ENCODE measurements around the gene HBQ1. TPM values are rescaled to one million over a fixed set of nuclear protein-coding genes. Genes with fewer than 3 reads are reported as not detected.

Gene HBQ1
- total RNA-seq: not detected

DNA sequence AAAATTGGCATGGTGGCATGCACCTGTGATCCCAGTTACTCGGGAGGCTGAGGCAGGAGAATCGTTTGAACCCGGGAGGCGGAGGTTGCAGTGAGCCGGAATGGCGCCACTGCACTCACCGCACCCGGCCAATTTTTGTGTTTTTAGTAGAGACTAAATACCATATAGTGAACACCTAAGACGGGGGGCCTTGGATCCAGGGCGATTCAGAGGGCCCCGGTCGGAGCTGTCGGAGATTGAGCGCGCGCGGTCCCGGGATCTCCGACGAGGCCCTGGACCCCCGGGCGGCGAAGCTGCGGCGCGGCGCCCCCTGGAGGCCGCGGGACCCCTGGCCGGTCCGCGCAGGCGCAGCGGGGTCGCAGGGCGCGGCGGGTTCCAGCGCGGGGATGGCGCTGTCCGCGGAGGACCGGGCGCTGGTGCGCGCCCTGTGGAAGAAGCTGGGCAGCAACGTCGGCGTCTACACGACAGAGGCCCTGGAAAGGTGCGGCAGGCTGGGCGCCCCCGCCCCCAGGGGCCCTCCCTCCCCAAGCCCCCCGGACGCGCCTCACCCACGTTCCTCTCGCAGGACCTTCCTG, at the start of gene HBQ1:
Gene HBQ1 (plus strand): TSS at position 359 of the 575 bp plus-strand sequence. CDS start 28 bp downstream, at position 387.

DNA sequence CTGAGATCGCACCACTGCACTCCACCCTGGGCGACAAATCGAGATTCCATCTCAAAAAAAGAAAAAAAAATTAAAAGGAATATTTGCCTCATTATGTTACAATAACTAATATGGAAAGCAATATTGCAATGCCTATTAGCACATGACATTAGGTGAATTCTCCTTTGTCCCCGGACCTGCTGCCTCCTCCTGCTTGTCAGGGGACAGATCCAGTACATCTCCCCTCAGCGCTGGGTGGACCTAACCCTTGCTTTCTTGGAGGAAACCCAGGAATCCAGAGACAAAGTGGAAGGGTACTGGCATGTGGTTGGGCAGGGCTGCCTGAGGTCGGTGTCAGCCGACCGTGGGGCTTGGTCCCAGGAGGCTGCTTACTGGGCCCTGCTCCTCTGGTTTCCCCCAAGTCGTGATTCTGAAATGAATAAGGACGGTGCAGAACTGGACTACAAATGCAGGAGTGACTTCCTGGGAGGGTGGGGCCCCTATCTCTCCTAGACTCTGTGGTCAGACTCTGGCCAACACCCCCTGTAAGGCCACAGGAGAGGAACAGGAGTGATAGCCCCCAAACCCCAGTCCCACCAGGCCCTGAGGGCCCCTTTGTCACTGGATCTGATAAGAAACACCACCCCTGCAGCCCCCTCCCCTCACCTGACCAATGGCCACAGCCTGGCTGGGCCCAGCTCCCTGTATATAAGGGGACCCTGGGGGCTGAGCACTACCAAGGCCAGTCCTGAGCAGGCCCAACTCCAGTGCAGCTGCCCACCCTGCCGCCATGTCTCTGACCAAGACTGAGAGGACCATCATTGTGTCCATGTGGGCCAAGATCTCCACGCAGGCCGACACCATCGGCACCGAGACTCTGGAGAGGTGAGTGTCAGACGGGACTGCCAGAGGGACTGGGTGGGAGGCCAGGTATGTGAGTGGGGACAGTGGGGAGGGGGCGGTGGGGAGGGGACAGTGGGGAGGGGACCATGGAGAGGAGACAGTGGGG, 27.8 kb upstream of the HBQ1 start, which contains the start of gene HBZ:
Gene HBZ (plus strand): TSS at position 504 of the 988 bp plus-strand sequence. CDS start 266 bp downstream, at position 770.

DNA sequence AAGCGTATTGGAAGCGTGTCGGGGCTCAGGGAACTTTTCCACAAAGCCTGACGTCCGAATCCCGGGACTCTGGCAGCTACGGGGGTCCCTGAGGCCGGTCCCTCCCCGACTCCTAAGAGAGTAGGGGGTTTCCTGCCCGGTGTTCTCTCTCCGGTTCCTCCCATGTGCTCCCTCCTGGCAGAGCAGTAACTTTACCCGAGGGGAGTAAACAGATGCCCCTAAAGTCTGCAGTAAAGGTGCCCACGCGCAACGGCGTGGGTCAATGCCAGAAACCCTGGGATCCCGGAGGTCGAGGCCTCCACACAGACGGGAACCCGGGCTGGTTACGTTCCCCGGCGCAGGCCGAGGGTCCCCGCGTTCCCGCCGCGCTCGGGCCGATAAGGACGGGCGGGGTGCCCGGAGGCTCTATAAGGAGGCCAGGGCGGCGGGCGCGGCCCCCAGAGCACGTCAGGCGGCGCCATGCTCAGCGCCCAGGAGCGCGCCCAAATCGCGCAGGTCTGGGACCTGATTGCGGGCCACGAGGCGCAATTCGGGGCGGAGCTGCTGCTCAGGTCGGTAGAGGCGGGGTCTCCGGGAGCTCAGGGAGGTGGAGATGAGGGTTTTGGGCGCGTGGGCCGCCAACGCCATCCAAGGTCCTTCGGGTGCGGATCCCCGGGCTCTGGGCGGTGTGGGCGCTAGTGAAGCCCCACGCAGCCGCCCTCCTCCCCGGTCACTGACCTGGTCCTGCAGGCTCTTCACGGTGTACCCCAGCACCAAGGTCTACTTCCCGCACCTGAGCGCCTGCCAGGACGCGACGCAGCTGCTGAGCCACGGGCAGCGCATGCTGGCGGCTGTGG, 14.5 kb upstream of the HBQ1 start, which contains the start of gene HBM:
Gene HBM (plus strand): TSS at position 440 of the 836 bp plus-strand sequence. CDS start 20 bp downstream, at position 460.

DNA sequence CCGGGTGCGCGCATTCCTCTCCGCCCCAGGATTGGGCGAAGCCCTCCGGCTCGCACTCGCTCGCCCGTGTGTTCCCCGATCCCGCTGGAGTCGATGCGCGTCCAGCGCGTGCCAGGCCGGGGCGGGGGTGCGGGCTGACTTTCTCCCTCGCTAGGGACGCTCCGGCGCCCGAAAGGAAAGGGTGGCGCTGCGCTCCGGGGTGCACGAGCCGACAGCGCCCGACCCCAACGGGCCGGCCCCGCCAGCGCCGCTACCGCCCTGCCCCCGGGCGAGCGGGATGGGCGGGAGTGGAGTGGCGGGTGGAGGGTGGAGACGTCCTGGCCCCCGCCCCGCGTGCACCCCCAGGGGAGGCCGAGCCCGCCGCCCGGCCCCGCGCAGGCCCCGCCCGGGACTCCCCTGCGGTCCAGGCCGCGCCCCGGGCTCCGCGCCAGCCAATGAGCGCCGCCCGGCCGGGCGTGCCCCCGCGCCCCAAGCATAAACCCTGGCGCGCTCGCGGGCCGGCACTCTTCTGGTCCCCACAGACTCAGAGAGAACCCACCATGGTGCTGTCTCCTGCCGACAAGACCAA, 7.8 kb upstream of the HBQ1 start, which contains the start of gene HBA2:
Gene HBA2 (plus strand): TSS at position 503 of the 568 bp plus-strand sequence. CDS start 37 bp downstream, at position 540.

DNA sequence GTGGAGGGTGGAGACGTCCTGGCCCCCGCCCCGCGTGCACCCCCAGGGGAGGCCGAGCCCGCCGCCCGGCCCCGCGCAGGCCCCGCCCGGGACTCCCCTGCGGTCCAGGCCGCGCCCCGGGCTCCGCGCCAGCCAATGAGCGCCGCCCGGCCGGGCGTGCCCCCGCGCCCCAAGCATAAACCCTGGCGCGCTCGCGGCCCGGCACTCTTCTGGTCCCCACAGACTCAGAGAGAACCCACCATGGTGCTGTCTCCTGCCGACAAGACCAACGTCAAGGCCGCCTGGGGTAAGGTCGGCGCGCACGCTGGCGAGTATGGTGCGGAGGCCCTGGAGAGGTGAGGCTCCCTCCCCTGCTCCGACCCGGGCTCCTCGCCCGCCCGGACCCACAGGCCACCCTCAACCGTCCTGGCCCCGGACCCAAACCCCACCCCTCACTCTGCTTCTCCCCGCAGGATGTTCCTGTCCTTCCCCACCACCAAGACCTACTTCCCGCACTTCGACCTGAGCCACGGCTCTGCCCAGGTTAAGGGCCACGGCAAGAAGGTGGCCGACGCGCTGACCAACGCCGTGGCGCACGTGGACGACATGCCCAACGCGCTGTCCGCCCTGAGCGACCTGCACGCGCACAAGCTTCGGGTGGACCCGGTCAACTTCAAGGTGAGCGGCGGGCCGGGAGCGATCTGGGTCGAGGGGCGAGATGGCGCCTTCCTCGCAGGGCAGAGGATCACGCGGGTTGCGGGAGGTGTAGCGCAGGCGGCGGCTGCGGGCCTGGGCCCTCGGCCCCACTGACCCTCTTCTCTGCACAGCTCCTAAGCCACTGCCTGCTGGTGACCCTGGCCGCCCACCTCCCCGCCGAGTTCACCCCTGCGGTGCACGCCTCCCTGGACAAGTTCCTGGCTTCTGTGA, 3.5 kb upstream of the HBQ1 start, which contains the start of gene HBA1:
Gene HBA1 (plus strand): TSS at position 204 of the 906 bp plus-strand sequence. CDS start 37 bp downstream, at position 241.

DNA sequence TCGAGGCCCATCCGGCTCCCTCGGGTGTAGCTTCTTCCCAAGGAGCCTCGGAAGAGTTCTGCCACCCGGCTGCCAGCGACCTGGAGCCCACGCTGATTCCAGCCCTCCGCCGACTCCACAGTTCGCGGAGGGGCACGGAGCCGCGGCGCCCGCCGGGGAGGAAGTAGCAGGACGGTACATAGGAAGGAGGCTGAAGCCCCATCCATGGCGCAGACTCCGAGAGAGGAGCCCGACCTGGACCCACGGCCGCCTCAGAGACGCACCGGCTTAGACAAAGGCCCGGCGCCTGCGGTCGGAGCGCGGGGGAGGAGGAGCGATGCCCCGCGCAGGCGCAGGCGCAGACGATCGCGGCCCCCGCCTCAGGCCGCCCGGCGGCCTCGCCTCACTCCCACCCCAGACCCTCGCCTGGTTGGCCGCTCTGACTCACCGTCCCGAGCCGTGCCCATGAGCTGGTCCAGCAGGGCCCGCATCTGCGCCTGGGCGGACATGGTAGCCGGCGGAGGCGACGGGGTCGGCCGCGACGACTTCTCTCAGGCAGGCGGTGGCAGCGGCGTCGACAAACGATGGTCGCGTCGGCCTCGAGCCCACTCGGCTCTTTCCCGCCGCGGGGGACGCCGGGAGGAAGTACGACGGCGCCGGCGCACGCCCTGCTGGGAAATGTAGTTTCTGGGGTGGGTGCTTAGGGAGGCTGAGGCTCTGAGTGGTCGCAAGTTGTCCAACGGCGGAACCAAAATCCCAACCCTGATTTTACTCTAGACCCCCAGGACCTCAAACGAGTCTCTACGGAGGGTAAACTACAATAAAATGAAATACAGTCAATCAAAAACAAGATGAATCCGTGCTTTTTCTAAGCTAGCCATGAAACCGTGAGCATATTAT, 48.8 kb downstream of the HBQ1 start, which contains the start of gene LUC7L:
Gene LUC7L (minus strand): TSS at position 598 of the 879 bp plus-strand sequence. CDS start 110 bp downstream, at position 488.

Other genes starting within 250 kb of the HBQ1 start
- 10 to 100 TPM; 24.9 to 26.6 TPM for gene POLR3K, start 126.9 kb upstream of the HBQ1 start, total RNA-seq
- gene SNRNP25, start 126.6 kb upstream of the HBQ1 start, total RNA-seq: 10 to 100 TPM; 33.7 to 34.8 TPM
- gene RHBDF1, start 107.8 kb upstream of the HBQ1 start, total RNA-seq: under 1 TPM in 1 of 2 experiments, not detected in 1; 0.31 TPM
- gene MPG, start 102.2 kb upstream of the HBQ1 start, total RNA-seq: 10 to 100 TPM; 52.5 to 54.2 TPM
- gene NPRL3, start 41.8 kb upstream of the HBQ1 start, total RNA-seq: 10 to 100 TPM; 33.7 to 35.3 TPM
- gene HBZ, start 27.8 kb upstream of the HBQ1 start, total RNA-seq: not detected
- gene HBM, start 14.5 kb upstream of the HBQ1 start, total RNA-seq: not detected
- not detected for gene HBA2, start 7.6 kb upstream of the HBQ1 start, total RNA-seq
- not detected for gene HBA1, start 3.8 kb upstream of the HBQ1 start, total RNA-seq
- 10 to 100 TPM; 66.4 to 67.5 TPM for gene LUC7L, start 49.0 kb downstream of the HBQ1 start, total RNA-seq
- 10 to 100 TPM; 28.8 to 29.6 TPM for gene FAM234A, start 54.4 kb downstream of the HBQ1 start, total RNA-seq
- not detected for gene RGS11, start 95.5 kb downstream of the HBQ1 start, total RNA-seq
- gene ARHGDIG, start 100.1 kb downstream of the HBQ1 start, total RNA-seq: not detected
- gene PDIA2, start 102.7 kb downstream of the HBQ1 start, total RNA-seq: not detected
- 10 to 100 TPM; 27.4 to 29.2 TPM for gene AXIN1, start 172.3 kb downstream of the HBQ1 start, total RNA-seq
- gene MRPL28, start 190.1 kb downstream of the HBQ1 start, total RNA-seq: 10 to 100 TPM; 53.4 to 56.3 TPM
- gene PGAP6, start 201.5 kb downstream of the HBQ1 start, total RNA-seq: 10 to 100 TPM; 79.5 to 81.5 TPM
- gene NME4, start 216.7 kb downstream of the HBQ1 start, total RNA-seq: 10 to 100 TPM; 40.7 to 43.4 TPM
- 1 to 10 TPM; 5.0 to 6.0 TPM for gene DECR2, start 221.4 kb downstream of the HBQ1 start, total RNA-seq
- 10 to 100 TPM; 22.0 to 24.6 TPM for gene RAB11FIP3, start 245.2 kb downstream of the HBQ1 start, total RNA-seq

Measured in activated naive CD4-positive, alpha-beta T cell treated with anti-CD3 and anti-CD28 coated beads, Interleukin-2, amount 10 ng/mL, durations not matched to agents 5 hours and 36 hours (primary cell).